CD4-positive, CD25-positive, alpha-beta regulatory T cell (primary cell): ENCODE data around the gene CDC42BPA. TPM values are rescaled to one million over a fixed set of nuclear protein-coding genes. Genes with fewer than 3 reads are reported as not detected.

Source experiments
- ATAC-seq, 2 donors: fragments of 150-1000 bp; cut with Tn5 transposase; one replicate each; pipeline ENCODE4 v1.10.0; 2021; ENCODE audit warnings: low read depth in 2 of 2, moderate number of reproducible peaks in 2 of 2, moderate library complexity in 1 of 2
- DNase-seq, 3 donors: peaks; one replicate each; pipeline versions ENCODE4 v3.0.0 to v3.0.0-alpha.2; 2012 to 2022; ENCODE audit warnings: mixed read lengths in 1 of 3
- H3K27ac ChIP-seq: one replicate; pipeline ENCODE4 v1.7.0; 2013; ENCODE audit warnings: mild to moderate bottlenecking, low read length; ENCODE audit not compliant: insufficient read depth, poor library complexity, severe bottlenecking
- H3K27me3 ChIP-seq: one replicate; pipeline ENCODE4 v1.7.0; 2013; ENCODE audit warnings: low read length; ENCODE audit not compliant: control insufficient read depth, insufficient read depth
- H3K36me3 ChIP-seq: one replicate; pipeline ENCODE4 v1.7.0; 2013; ENCODE audit warnings: mild to moderate bottlenecking, low read length, moderate library complexity; ENCODE audit not compliant: control insufficient read depth, insufficient read depth
- H3K4me1 ChIP-seq: 2 replicates; pipeline ENCODE4 v1.7.0; 2013; ENCODE audit warnings: mild to moderate bottlenecking, low read length; ENCODE audit not compliant: insufficient read depth, control insufficient read depth, poor library complexity, severe bottlenecking
- H3K4me3 ChIP-seq: one replicate; pipeline ENCODE4 v1.7.0; 2013; ENCODE audit warnings: low read depth, mild to moderate bottlenecking, low read length, moderate library complexity
- H3K9me3 ChIP-seq, 2 experiments: 1 replicate in 1 of 2; 2 replicates in 1 of 2; pipeline ENCODE4 v1.7.0; 2013; ENCODE audit warnings: low read length in 2 of 2, mild to moderate bottlenecking in 1 of 2, moderate library complexity in 1 of 2; ENCODE audit not compliant: control insufficient read depth in 2 of 2
- H3K27ac Mint-ChIP-seq, 3 donors: one replicate each; pipeline ENCODE4 v1.8.0; 2020 to 2022; ENCODE audit warnings: mild to moderate bottlenecking in 3 of 3, mixed read lengths in 3 of 3, moderate library complexity in 2 of 3
- H3K27me3 Mint-ChIP-seq: one replicate; pipeline ENCODE4 v1.8.0; 2022; ENCODE audit warnings: mild to moderate bottlenecking, mixed read lengths
- H3K36me3 Mint-ChIP-seq: one replicate; pipeline ENCODE4 v1.8.0; 2020; ENCODE audit warnings: mixed read lengths
- H3K4me1 Mint-ChIP-seq, 4 donors: one replicate each; pipeline ENCODE4 v1.8.0; 2020 to 2022; ENCODE audit warnings: mixed read lengths in 4 of 4, mild to moderate bottlenecking in 1 of 4
- H3K4me3 Mint-ChIP-seq, 4 donors: one replicate each; pipeline ENCODE4 v1.8.0; 2020 to 2022; ENCODE audit warnings: mild to moderate bottlenecking in 4 of 4, mixed read lengths in 4 of 4, moderate library complexity in 3 of 4
- H3K9me3 Mint-ChIP-seq, 7 donors: one replicate each; pipeline ENCODE4 v1.8.0; 2020 to 2022; ENCODE audit warnings: mixed read lengths in 7 of 7, mild to moderate bottlenecking in 3 of 7, moderate library complexity in 2 of 7
- polyA plus RNA-seq, 4 donors: library from polyadenylated mRNA; unstranded; fragments of 300-500 nt; fragmentation: Illumina TruSeq; gene quantifications; one replicate each; pipeline ENCODE4 v1.2.3, GENCODE V29; 2021
- total RNA-seq: library from RNA; stranded (reverse); gene quantifications from one replicate; pipeline ENCODE4 v1.2.3, GENCODE V29; 2022

Gene CDC42BPA
- total and polyA plus RNA-seq, 5 donors from 2014 or later: 0.06 to 1.5 (median 0.63) TPM

- Histone ChIP-seq H3K4me3 (no peak overlapping the region), H3K36me3 (no peaks in the 10 kb centered on the region), H3K9me3 (no peaks in the 10 kb centered on the region), H3K27ac (no peak overlapping the region), H3K4me1 (no peaks in the 10 kb centered on the region), H3K27me3 (peaks cover 3% of the 10 kb centered on the region)
- H3K27ac Mint-ChIP-seq: no peak overlapping the region
- DNase-seq (no peak), ATAC-seq (no peak)
- peaks cover 9% of the 10 kb centered on the region for H3K27me3 Mint-ChIP-seq
- H3K36me3 Mint-ChIP-seq: no peaks in the 10 kb centered on the region
- H3K4me3 Mint-ChIP-seq: no peak overlapping the region
- H3K9me3 Mint-ChIP-seq: peaks cover 0 to 2% (median 0%) of the 10 kb centered on the region in 7 donors
- H3K4me1 Mint-ChIP-seq: no peaks in the 10 kb centered on the region
These were observed 54.4 kb downstream of the CDC42BPA start for GRCh38 chr1:227263869-227264268.

GRCh38 chr1:227261501-227261900 is 56.8 kb downstream of the CDC42BPA start:
- Mint-ChIP-seq H3K27me3 (peaks cover 9% of the 10 kb centered on the region), H3K9me3 (peaks cover 0 to 2% (median 0%) of the 10 kb centered on the region in 7 donors), H3K36me3 (no peaks in the 10 kb centered on the region), H3K4me1 (no peaks in the 10 kb centered on the region), H3K4me3 (no peak overlapping the region), H3K27ac (no peak overlapping the region)
- H3K4me1 ChIP-seq: no peaks in the 10 kb centered on the region
- H3K9me3 ChIP-seq: no peaks in the 10 kb centered on the region
- peaks cover 3% of the 10 kb centered on the region for H3K27me3 ChIP-seq
- DNase-seq (no peak), ATAC-seq (no peak)
- no peak overlapping the region for H3K4me3 ChIP-seq
- H3K27ac ChIP-seq: no peak overlapping the region
- no peaks in the 10 kb centered on the region for H3K36me3 ChIP-seq

DNA sequence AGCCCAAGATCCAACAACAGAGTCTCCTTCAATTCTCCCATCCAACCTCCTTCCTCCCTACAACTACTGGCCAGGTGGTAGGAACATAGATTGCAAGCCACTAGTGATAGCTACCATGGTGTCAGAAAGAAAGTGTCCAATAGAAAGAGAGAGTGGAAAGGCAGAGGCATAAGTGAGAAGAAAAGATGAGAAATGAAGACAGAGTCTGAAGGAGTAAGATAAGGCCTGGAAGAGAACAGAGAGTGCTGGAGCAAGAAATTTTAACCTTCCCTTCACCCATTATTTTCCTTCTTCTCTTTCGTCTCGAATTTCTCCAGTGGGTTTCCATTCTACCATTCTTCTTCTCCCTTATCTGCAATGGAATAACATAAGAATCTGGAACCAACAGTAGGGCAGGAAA is 57.9 kb downstream of the CDC42BPA start:
- Histone ChIP-seq H3K27me3 (no peaks in the 10 kb centered on the region), H3K4me1 (no peaks in the 10 kb centered on the region), H3K27ac (no peak overlapping the region), H3K4me3 (no peak overlapping the region), H3K36me3 (no peaks in the 10 kb centered on the region), H3K9me3 (no peaks in the 10 kb centered on the region)
- Mint-ChIP-seq H3K4me1 (no peaks in the 10 kb centered on the region), H3K9me3 (peaks cover 0 to 2% (median 0%) of the 10 kb centered on the region in 7 donors), H3K27me3 (peaks cover 9% of the 10 kb centered on the region), H3K27ac (no peak overlapping the region), H3K36me3 (no peaks in the 10 kb centered on the region), H3K4me3 (no peak overlapping the region)
- DNase-seq (no peak), ATAC-seq (no peak)

DNA sequence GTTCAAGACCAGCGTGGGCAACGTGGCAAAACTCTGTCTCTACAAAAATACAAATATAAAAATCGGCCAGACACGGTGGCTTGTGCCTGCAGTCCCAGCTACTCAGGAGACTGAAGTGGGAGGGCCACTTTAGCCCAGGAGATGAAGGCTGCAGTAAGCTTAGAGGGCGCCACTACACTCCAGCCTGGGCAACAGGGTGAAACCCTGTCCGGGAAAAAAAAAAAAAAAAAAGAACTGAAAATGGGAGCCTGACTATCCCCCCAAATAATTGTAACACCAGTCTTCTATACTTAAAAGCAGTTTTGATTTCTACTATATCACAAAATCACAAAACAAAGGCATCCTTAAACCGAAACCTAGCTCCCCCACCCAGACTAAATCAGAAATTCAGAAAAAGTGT is 60.3 kb downstream of the CDC42BPA start:
- no peaks in the 10 kb centered on the region for H3K36me3 Mint-ChIP-seq
- no peaks in the 10 kb centered on the region for H3K9me3 ChIP-seq
- no peak for DNase-seq
- H3K9me3 Mint-ChIP-seq: peaks cover 0 to 2% (median 0%) of the 10 kb centered on the region in 7 donors
- no peak overlapping the region for H3K4me3 ChIP-seq
- no peak overlapping the region for H3K27ac Mint-ChIP-seq
- no peaks in the 10 kb centered on the region for H3K27me3 ChIP-seq
- H3K27ac ChIP-seq: no peak overlapping the region
- no peak overlapping the region for H3K4me3 Mint-ChIP-seq
- no peaks in the 10 kb centered on the region for H3K4me1 ChIP-seq
- ATAC-seq: no peak
- peaks cover 5% of the 10 kb centered on the region for H3K27me3 Mint-ChIP-seq
- no peaks in the 10 kb centered on the region for H3K36me3 ChIP-seq
- H3K4me1 Mint-ChIP-seq: no peaks in the 10 kb centered on the region

- Histone ChIP-seq H3K27me3 (no peaks in the 10 kb centered on the region), H3K9me3 (no peaks in the 10 kb centered on the region), H3K27ac (no peak overlapping the region), H3K36me3 (no peaks in the 10 kb centered on the region), H3K4me1 (no peaks in the 10 kb centered on the region), H3K4me3 (no peak overlapping the region)
- Mint-ChIP-seq H3K36me3 (no peaks in the 10 kb centered on the region), H3K9me3 (peaks cover 0 to 2% (median 0%) of the 10 kb centered on the region in 7 donors), H3K4me3 (no peak overlapping the region), H3K4me1 (no peaks in the 10 kb centered on the region), H3K27ac (no peak overlapping the region), H3K27me3 (peaks cover 8% of the 10 kb centered on the region)
- ATAC-seq: no peak
- DNase-seq: no peak
These were observed 63.1 kb downstream of the CDC42BPA start for GRCh38 chr1:227255086-227255732.

DNA sequence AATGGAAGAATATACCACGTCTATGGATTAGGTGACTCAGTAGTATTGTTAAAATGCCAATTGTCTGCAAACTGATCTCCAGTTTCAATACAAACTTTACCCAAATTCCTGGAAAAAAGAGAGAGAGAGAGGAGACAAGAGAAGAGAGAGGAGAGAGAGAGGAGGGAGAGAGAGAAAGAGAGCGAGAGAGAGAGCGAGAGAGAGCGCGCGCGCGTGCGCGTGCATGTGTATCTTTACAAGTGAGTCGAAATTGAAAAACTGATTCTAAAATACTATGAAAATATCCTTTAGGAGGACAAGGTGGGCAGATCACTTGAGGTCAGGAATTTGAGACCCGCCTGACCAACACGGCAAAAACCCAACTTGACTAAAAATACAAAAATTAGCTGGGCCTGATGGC is 65.2 kb downstream of the CDC42BPA start:
- DNase-seq: no peak
- no peaks in the 10 kb centered on the region for H3K36me3 ChIP-seq
- no peak overlapping the region for H3K4me3 ChIP-seq
- H3K4me1 ChIP-seq: no peaks in the 10 kb centered on the region
- no peak overlapping the region for H3K27ac ChIP-seq
- H3K4me3 Mint-ChIP-seq: no peak overlapping the region
- H3K27me3 ChIP-seq: no peaks in the 10 kb centered on the region
- peaks cover 0 to under 1% of the 10 kb centered on the region in 2 experiments for H3K9me3 ChIP-seq
- no peaks in the 10 kb centered on the region for H3K36me3 Mint-ChIP-seq
- no peaks in the 10 kb centered on the region for H3K4me1 Mint-ChIP-seq
- ATAC-seq: no peak
- no peak overlapping the region for H3K27ac Mint-ChIP-seq
- H3K27me3 Mint-ChIP-seq: peaks cover 8% of the 10 kb centered on the region
- H3K9me3 Mint-ChIP-seq: peaks cover 0 to 3% (median 2%) of the 10 kb centered on the region in 7 donors

GRCh38 chr1:227245613-227246320 is 72.5 kb downstream of the CDC42BPA start:
- Mint-ChIP-seq H3K4me3 (no peak overlapping the region), H3K27me3 (peaks cover 20% of the 10 kb centered on the region), H3K27ac (no peak overlapping the region), H3K4me1 (no peaks in the 10 kb centered on the region), H3K36me3 (no peaks in the 10 kb centered on the region), H3K9me3 (peaks cover 0 to 12% (median 2%) of the 10 kb centered on the region in 7 donors)
- ATAC-seq (no peak), DNase-seq (no peak)
- Histone ChIP-seq H3K27me3 (peaks cover 3% of the 10 kb centered on the region), H3K9me3 (peaks cover 3 to 5% of the 10 kb centered on the region in 2 experiments), H3K27ac (no peak overlapping the region), H3K4me3 (no peak overlapping the region), H3K36me3 (no peaks in the 10 kb centered on the region), H3K4me1 (no peaks in the 10 kb centered on the region)
